Measurements from ENCODE around the gene ZNHIT1.
"Not testable (repeated sequence)": the region's sequence is repeated elsewhere in the genome, so short reads cannot be mapped to it uniquely, and the experiment has no call there.

- TF ChIP-seq POLR2A (IDR thresholded peaks at IDR 0.05), result not testable (repeated sequence)
- TF ChIP-seq, protein P1, sequence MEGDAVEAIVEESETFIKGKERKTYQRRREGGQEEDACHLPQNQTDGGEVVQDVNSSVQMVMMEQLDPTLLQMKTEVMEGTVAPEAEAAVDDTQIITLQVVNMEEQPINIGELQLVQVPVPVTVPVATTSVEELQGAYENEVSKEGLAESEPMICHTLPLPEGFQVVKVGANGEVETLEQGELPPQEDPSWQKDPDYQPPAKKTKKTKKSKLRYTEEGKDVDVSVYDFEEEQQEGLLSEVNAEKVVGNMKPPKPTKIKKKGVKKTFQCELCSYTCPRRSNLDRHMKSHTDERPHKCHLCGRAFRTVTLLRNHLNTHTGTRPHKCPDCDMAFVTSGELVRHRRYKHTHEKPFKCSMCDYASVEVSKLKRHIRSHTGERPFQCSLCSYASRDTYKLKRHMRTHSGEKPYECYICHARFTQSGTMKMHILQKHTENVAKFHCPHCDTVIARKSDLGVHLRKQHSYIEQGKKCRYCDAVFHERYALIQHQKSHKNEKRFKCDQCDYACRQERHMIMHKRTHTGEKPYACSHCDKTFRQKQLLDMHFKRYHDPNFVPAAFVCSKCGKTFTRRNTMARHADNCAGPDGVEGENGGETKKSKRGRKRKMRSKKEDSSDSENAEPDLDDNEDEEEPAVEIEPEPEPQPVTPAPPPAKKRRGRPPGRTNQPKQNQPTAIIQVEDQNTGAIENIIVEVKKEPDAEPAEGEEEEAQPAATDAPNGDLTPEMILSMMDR (IDR thresholded peaks at IDR 0.05 in 8 of 11, conservative IDR thresholded peaks at IDR 0.05 in 3 of 11), result not testable (repeated sequence)
Observed at GRCh38 chr7:101253199-101253598, 35.2 kb downstream of the ZNHIT1 start.

Data from spleen (tissue), 7 donors.